ENCODE measurements around the gene ATM. TPM values are rescaled to one million over a fixed set of nuclear protein-coding genes. Genes with fewer than 3 reads are reported as not detected.
A peak's percentile ranks its signal among the peaks of the same experiment; 100 is the strongest.

The ATM gene
- total RNA-seq, 1 experiment from 2014 or later: 39.5 TPM

GRCh38 chr11:108197351-108197750, 25.5 kb upstream of the ATM start:
- H3K4me3 Mint-ChIP-seq (ENCODE audit: low read depth, unreplicated experiment): no peak overlapping the region
- H3K9me3 Mint-ChIP-seq (ENCODE audit: low read depth, unreplicated experiment): no peaks in the 10 kb centered on the region
- no peak overlapping the region for H3K27ac Mint-ChIP-seq (ENCODE audit: unreplicated experiment)
- peaks cover 8% of the 10 kb centered on the region for H3K36me3 Mint-ChIP-seq (ENCODE audit: insufficient read depth, unreplicated experiment)
- TF ChIP-seq, protein P1, sequence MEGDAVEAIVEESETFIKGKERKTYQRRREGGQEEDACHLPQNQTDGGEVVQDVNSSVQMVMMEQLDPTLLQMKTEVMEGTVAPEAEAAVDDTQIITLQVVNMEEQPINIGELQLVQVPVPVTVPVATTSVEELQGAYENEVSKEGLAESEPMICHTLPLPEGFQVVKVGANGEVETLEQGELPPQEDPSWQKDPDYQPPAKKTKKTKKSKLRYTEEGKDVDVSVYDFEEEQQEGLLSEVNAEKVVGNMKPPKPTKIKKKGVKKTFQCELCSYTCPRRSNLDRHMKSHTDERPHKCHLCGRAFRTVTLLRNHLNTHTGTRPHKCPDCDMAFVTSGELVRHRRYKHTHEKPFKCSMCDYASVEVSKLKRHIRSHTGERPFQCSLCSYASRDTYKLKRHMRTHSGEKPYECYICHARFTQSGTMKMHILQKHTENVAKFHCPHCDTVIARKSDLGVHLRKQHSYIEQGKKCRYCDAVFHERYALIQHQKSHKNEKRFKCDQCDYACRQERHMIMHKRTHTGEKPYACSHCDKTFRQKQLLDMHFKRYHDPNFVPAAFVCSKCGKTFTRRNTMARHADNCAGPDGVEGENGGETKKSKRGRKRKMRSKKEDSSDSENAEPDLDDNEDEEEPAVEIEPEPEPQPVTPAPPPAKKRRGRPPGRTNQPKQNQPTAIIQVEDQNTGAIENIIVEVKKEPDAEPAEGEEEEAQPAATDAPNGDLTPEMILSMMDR (IDR thresholded peaks at IDR 0.05; ENCODE audit: unreplicated experiment): no peak
- BruUV-seq (replicated peaks): no TSS peak
- CTCF ChIA-PET: no interaction called here
- DNase-seq: no peak
- intact Hi-C loops (cut with micrococcal nuclease; ENCODE audit: unreplicated experiment): no loop called here
- H3K27me3 Mint-ChIP-seq (ENCODE audit: unreplicated experiment): no peaks in the 10 kb centered on the region
- peaks cover 12% of the 10 kb centered on the region for H3K4me1 Mint-ChIP-seq (ENCODE audit: low read depth, unreplicated experiment)

DNA sequence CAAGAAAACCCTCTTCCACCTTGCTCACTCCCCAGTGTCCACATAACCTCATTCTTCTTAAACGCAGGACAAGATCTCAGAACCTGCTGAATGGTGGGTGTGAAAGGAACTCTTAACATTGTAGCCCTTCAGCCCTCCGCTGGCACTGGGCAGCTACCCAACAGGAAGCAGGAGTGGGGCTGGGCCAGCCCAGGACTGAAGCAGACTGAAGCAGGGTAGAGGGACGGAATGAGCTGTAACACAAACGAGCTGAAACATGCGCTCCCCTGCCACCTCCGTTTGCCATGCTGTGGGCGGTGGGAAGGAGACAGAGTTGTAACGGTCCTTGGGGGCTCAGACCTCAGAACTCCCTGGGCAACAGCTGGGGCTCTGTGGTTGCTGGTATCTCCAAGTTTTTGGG, 24.0 kb upstream of the ATM start:
- Mint-ChIP-seq H3K36me3 (ENCODE audit: insufficient read depth, unreplicated experiment) (peaks cover 8% of the 10 kb centered on the region), H3K9me3 (ENCODE audit: low read depth, unreplicated experiment) (no peaks in the 10 kb centered on the region), H3K4me3 (ENCODE audit: low read depth, unreplicated experiment) (no peak overlapping the region), H3K27me3 (ENCODE audit: unreplicated experiment) (no peaks in the 10 kb centered on the region), H3K4me1 (ENCODE audit: low read depth, unreplicated experiment) (peaks cover 12% of the 10 kb centered on the region), H3K27ac (ENCODE audit: unreplicated experiment) (no peak overlapping the region)
- CTCF ChIA-PET: no interaction called here
- DNase-seq: no peak
- TF ChIP-seq, protein P1 (IDR thresholded peaks at IDR 0.05; ENCODE audit: unreplicated experiment): no peak
- intact Hi-C loops (cut with micrococcal nuclease; ENCODE audit: unreplicated experiment): no loop called here
- no TSS peak for BruUV-seq (replicated peaks)

DNA sequence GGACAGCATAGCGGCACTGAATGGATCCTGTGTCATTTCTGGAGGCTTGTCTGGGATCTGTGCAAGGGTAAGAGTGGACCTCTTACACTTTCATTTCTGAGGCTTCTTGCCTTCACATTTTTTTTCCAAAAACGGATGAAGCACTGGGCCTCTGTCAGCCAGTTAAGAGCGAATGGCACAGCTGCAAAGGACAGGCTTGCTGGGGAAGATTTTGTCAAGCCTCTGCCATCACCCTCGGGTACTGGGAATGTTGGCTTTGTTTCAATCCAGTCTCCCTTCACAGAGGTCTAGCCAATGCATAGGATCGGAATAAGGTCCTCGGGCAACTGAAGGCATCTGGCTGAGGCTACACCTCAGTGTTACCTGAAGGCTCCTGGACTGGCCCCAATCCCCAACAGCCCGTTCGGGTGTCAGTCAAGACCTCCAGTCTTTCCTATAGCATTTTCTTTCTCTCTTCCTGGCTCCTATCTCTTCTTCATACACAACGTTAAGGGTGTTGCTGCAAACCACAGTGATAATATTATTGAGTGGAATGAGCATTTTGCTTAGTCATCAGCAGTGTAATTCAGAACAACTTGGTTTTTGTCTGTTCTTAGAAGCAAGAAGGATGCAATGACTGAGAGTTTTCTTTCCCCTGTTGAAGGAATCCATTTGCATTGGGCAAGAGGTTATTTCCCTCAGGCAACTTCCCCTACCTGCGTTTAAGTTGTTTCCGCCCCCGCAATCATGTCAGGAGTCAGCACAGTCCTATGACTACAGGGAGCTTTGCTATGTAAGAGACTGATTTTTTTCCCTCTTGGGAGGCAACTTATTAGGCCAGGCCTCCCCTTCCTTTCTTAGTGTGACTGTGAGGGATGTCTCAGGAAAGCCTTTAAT, 23.2 kb upstream of the ATM start:
- peak overlapping the region; percentile 67 for H3K27ac Mint-ChIP-seq (ENCODE audit: unreplicated experiment)
- no peaks in the 10 kb centered on the region for H3K9me3 Mint-ChIP-seq (ENCODE audit: low read depth, unreplicated experiment)
- H3K4me1 Mint-ChIP-seq (ENCODE audit: low read depth, unreplicated experiment): peaks cover 12% of the 10 kb centered on the region
- TF ChIP-seq, protein P1 (IDR thresholded peaks at IDR 0.05; ENCODE audit: unreplicated experiment): no peak
- peaks cover 8% of the 10 kb centered on the region for H3K36me3 Mint-ChIP-seq (ENCODE audit: insufficient read depth, unreplicated experiment)
- DNase-seq: peak; percentile 27
- no TSS peak for BruUV-seq (replicated peaks)
- CTCF ChIA-PET: no interaction called here
- intact Hi-C loops (cut with micrococcal nuclease; ENCODE audit: unreplicated experiment): no loop called here
- peak overlapping the region; percentile 21 for H3K4me3 Mint-ChIP-seq (ENCODE audit: low read depth, unreplicated experiment)
- no peaks in the 10 kb centered on the region for H3K27me3 Mint-ChIP-seq (ENCODE audit: unreplicated experiment)

- Mint-ChIP-seq H3K36me3 (ENCODE audit: insufficient read depth, unreplicated experiment) (peaks cover 8% of the 10 kb centered on the region), H3K4me3 (ENCODE audit: low read depth, unreplicated experiment) (no peak overlapping the region), H3K4me1 (ENCODE audit: low read depth, unreplicated experiment) (peaks cover 12% of the 10 kb centered on the region), H3K9me3 (ENCODE audit: low read depth, unreplicated experiment) (peaks cover 3% of the 10 kb centered on the region), H3K27ac (ENCODE audit: unreplicated experiment) (no peak overlapping the region), H3K27me3 (ENCODE audit: unreplicated experiment) (no peaks in the 10 kb centered on the region)
- TF ChIP-seq, protein P1 (IDR thresholded peaks at IDR 0.05; ENCODE audit: unreplicated experiment): no peak
- intact Hi-C loops (cut with micrococcal nuclease; ENCODE audit: unreplicated experiment): no loop called here
- no peak for DNase-seq
- CTCF ChIA-PET: no interaction called here
- no TSS peak for BruUV-seq (replicated peaks)
Observed at GRCh38 chr11:108203075-108203474, 19.8 kb upstream of the ATM start.
